NCI-H2029 (cell line): ENCODE measurements around the gene C3.
"Not testable (repeated sequence)": the region's sequence is repeated elsewhere in the genome, so short reads cannot be mapped to it uniquely, and the experiment has no call there.

Source experiments
- DNase-seq: peaks from one replicate; lab custom pipeline; 2025; lab: John Stamatoyannopoulos, UW

Gene C3

DNA sequence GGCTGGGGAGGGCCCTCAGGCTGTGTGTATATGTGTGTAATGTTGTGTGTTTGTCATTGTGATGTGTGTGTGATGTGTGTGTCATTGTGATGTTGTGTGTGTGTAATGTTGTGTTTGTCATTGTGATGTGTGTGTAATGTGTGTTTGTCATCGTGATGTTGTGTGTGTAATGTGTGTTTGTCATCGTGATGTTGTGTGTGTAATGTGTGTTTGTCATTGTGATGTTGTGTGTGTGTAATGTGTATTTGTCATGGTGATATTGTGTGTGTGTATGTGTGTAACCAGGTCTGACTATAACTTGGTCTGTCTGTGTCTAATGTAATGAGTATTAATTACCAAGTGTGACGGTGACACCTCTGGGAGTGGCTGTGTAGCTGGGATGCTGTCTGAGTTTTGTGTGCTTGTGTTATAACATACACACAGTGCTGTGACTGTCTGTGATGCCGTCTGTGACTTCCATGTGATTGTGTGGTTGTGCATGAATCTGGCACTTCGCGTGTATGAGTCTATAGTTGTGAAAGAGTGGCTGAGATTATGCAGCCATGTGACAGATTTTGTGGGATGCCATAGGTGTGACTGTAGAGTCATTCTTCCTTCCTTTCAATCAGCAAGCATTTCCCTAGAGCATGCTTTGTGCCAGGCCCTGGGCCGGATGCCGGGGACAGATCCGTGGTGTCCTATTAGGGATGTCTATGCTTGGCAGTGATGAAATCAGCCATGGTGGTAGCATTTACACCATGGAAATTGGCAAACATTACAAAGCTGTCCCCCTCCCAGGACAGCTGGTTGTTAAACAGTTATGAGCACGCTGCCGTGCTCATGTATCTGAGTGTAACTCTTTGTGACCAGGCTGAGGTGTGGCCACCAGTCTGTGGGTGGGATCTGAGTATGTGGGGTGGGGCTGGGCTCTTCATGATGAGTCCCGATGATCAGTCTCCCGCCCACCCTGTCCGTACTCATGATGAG lies 56.9 kb downstream of the C3 start:
- no peak for DNase-seq

DNA sequence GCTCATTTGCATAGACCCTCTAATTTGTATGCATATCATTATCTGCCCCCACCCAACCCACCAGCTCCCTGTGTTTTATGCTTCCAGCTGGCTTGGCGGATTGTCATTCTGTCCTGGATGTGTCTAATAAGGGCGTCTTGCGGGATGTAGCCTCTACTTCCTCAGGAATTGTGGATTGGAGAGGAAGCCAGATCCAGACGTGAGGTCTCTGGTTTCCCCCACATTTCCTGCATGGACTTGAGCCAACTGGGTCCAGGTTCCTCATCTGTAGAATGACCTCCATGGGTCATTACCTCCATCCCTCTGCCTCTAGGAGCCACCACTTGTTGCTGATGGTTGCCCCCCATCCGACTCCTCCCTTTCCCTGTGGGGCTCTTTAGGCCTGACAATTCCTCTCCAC lies 57.7 kb downstream of the C3 start:
- DNase-seq = no peak

DNA sequence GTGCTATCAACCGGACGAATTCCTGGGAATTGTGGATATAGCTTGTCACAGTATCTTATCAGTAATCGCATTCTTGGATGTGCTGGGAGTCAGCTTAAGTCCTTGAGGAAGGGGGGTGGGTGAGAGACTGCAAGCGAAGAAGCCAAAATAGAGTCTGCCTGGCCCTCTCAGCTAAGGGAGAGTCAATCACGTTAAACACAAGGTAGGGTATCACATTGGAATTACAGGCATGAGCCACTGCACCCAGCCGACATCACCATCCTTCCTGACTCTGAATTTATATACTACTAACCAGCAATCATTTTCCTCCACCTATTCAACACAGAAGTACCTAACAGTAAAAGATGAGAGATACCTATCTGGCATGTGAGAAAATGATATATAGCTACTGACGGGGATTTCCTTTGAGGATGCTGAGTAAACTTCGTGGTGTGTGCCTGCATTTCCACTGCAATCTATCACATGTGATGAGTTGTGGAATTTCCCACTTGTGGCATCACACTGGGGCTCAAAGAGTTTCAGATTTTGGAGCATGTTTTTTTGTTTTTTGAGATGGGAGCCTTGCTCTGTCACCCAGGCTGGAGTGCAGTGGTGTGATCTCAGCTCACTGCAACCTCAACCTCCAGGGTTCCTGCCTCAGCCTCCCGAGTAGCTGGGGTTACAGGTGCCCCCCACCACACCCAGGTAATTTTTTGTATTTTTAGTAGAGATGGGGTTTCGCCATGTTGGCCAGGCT lies 58.8 kb downstream of the C3 start:
- not testable (repeated sequence) for DNase-seq

DNA sequence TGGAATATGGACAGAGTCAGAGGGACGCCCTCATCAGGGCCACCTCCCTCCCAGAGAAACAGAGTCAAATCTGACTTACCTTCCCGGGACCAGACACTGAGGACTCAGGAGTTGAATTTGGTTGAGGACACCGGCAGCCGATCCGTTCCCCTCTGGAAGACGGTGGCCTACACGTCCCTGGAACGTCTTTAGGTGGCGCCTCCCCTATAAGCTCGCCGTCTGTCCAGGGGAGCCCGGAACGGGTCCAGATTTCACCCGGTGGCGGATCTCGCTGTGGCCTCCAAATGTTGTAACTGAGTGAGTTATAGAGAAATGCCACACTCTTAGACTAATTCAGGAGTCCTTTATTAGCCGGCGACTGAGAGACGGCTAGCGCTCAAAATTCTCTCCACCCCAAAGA lies 59.5 kb downstream of the C3 start:
- DNase-seq = no peak

GRCh38 chr19:6656390-6656789 lies 64.1 kb downstream of the C3 start:
- DNase-seq = not testable (repeated sequence)

GRCh38 chr19:6654347-6655310 lies 65.8 kb downstream of the C3 start:
- no peak for DNase-seq

- no peak for DNase-seq
Observed at GRCh38 chr19:6652805-6653094, 67.7 kb downstream of the C3 start.

GRCh38 chr19:6651965-6652804 lies 68.3 kb downstream of the C3 start:
- no peak for DNase-seq

GRCh38 chr19:6649185-6649584 lies 71.3 kb downstream of the C3 start:
- DNase-seq = no peak

DNA sequence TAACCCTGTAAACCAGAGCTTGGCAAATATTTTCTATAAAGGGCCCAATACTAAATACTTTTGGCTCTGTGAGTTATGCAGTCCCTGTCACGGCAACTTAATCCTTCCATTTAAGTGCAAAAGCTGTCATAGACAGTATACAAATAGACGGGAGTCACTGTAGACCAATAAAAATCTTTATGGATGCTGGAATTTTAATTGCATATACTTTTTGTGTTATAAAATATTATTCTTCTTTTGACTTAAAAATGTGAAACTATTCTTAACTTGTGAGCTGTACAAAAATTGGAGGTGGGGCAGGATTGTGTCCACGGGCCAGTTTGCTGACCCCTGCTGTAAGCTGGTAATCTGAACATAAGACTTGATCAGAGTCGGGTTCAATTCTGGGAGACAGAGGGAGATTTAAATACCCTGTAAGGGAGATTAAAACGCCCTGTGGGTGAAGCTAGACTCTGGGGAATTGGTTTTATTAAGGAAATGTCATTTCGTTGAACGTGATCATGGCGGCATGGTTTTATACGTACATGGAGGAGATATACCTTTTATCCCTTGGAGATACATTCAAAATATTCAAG lies 72.2 kb downstream of the C3 start:
- no peak for DNase-seq

DNA sequence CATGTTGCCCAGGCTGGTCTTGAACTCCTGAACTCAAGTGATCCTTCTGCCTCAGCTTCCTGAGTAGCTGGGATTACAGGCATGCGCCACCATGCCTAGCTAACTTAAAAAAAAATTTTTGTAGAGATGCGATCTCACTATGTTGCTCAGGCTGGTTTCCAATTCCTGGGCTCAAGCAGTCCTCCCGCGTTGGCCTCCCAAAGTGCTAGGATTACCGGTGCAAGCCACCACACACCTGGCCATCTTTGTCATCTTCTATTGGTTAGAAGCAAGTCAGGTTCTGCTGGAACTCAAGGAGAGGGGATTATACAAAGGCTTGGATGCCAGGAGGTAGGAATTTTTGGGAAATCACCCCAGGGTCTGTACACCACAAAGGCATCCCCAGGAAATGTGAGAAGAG lies 75.7 kb downstream of the C3 start:
- DNase-seq = no peak

DNA sequence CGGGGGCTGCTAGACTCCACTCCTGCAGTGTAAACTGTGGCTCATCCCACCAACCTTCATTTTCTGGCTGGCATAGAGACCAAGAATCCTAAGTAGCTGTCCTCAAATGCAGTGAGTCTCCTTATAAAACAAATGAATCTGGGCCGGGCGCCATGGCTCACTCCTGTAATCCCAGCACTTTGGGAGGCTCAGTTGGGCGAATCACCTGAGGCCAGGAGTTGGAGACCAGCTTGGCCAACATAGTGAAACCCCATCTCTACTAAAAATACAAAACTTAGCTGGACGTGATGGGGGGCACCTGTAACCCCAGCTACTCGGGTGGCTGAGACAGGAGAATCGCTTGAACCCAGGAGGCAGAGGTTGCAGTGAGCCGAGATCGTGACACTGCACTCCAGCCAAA lies 80.1 kb downstream of the C3 start:
- not testable (repeated sequence) for DNase-seq

GRCh38 chr19:6639439-6639838 lies 81.0 kb downstream of the C3 start:
- DNase-seq = no peak

DNA sequence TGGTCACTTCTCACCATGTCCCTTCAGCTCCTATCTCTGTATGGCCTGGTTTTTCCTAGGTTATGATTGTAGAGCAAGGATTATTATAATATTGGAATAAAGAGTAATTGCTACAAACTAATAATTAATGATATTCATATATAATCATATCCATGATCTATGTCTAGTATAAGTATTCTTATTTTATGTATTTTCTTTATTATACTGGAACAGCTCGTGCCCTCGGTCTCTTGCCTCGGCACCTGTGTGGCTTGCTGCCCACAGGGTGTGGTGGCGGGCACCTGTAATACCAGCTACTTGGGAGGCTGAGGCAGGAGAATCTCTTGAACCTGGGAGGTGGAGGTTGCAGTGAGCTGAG lies 87.0 kb downstream of the C3 start:
- DNase-seq = not testable (repeated sequence)

DNA sequence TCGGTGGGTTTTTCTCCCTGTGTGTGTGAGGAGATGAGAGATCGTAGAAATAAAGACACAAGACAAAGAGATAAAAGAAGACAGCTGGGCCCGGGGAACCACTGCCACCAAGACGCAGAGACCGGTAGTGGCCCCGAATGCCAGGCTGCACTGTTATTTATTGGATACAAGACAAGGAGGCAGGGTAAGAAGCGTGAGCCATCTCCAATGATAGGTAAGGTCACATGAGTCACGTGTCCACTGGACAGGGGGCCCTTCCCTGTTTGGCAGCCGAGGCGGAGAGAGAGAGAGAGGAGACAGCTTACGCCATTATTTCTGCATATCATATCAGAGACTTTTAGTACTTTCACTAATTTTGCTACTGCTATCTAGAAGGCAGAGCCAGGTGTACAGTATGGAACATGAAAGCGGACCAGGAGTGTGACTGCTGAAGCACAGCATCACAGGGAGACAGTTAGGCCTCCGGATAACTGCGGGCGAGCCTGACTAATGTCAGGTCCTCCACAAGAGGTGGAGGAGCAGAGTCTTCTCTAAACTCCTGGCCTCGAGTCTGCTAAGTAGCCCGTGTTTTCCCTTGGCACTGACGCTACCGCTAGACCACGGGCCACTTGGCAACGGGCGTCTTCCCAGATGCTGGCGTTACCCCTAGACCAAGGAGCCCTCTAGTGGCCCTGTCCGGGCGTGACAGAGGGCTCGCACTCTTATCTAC lies 87.5 kb downstream of the C3 start:
- peak; percentile 29 for DNase-seq

DNA sequence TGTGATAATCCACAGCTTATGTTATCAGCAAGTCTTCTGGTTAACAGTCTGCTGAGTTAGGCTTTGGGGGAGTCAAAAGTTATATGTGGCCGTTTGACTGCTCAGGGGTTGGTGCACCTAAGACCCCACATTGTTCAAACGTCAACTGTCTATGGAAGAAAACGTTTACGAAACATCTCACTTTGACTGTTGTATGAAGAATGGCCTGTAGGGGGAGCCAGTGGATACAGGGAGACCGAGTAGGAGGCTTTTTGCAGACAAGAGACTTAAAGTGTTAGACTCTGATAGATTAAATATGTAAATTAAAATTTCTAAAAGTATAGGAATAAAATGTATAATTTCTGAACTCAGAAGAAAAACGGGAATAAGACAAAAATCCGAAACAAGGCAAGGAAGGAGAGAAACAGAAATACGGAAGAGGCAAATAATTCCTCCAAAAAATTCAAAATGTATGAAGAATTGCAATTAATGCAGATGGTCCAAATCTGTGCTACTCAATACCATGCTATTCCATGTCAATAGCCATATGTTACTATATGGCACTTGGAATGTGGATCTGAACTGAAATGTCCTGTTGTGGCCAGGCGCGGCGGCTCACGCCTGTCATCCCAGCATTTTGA lies 88.3 kb downstream of the C3 start:
- DNase-seq = peak; percentile 42
